NCI-H748 (cell line): ENCODE data around the gene IGSF21.
"Not testable (repeated sequence)": the region's sequence is repeated elsewhere in the genome, so short reads cannot be mapped to it uniquely, and the experiment has no call there.

Experiments used
- DNase-seq: peaks from one replicate; lab custom pipeline; 2025; ENCODE audit not compliant: unreplicated experiment; lab: John Stamatoyannopoulos, UW

The IGSF21 gene

GRCh38 chr1:18416126-18416525 lies 308.5 kb downstream of the IGSF21 start:
- DNase-seq = not testable (repeated sequence)

- DNase-seq = no peak
Observed at GRCh38 chr1:18417316-18418269, 310.0 kb downstream of the IGSF21 start.

GRCh38 chr1:18419113-18419844 lies 311.7 kb downstream of the IGSF21 start:
- no peak for DNase-seq

- no peak for DNase-seq
Observed at GRCh38 chr1:18419845-18420184, 312.2 kb downstream of the IGSF21 start.

- DNase-seq = no peak
Observed at GRCh38 chr1:18422076-18422777, 314.6 kb downstream of the IGSF21 start.

- DNase-seq = no peak
Observed at GRCh38 chr1:18422954-18423353, 315.4 kb downstream of the IGSF21 start.

GRCh38 chr1:18426580-18426979 lies 319.0 kb downstream of the IGSF21 start:
- no peak for DNase-seq
